Measurements from ENCODE around the gene SLC12A7. TPM values are rescaled to one million over a fixed set of nuclear protein-coding genes. Genes with fewer than 3 reads are reported as not detected.

SLC12A7 gene
- polyA plus RNA-seq, 1 donor (not counting 4 experiments of a cell fraction or from before 2014, with no cell fraction given): 1.5 TPM

GRCh38 chr5:1077491-1078020 is 34.3 kb downstream of the SLC12A7 start:
- no peak for DNase-seq (ENCODE audit: low read depth, low spot score)
- Histone ChIP-seq H2AFZ (ENCODE audit: control insufficient read depth, low read length) (no peak overlapping the region), H3K4me2 (ENCODE audit: control insufficient read depth, extremely low read depth, insufficient read depth, low read depth, low read length) (no peak overlapping the region), H3K79me2 (ENCODE audit: control insufficient read depth, insufficient read depth, low read length) (no peaks in the 10 kb centered on the region), H3K36me3 (ENCODE audit: control insufficient read depth in 2 of 2, extremely low read depth in 1 of 2, insufficient read depth in 2 of 2, low read length in 2 of 2) (no peaks in the 10 kb centered on the region), H3K9me3 (ENCODE audit: control insufficient read depth, low read depth, low read length) (no peaks in the 10 kb centered on the region), H4K20me1 (ENCODE audit: control insufficient read depth, extremely low read depth, insufficient read depth, low read length) (no peaks in the 10 kb centered on the region), H3K4me1 (ENCODE audit: control insufficient read depth, extremely low read depth, insufficient read depth, low read length) (no peaks in the 10 kb centered on the region), H3K27ac (ENCODE audit: control insufficient read depth, insufficient read depth, low read length) (no peak overlapping the region), H3K9me1 (ENCODE audit: control insufficient read depth, extremely low read depth, insufficient read depth, low read length) (no peaks in the 10 kb centered on the region), H3K4me3 (ENCODE audit: control insufficient read depth in 2 of 3, extremely low read depth in 1 of 3, insufficient read depth in 2 of 3, low read depth in 1 of 3, low read length in 3 of 3) (no peak overlapping the region), H3K27me3 (ENCODE audit: control insufficient read depth, extremely low read depth, insufficient read depth, low read length) (no peaks in the 10 kb centered on the region), H3K9ac (ENCODE audit: control insufficient read depth, extremely low read depth, insufficient read depth, low read length) (no peak overlapping the region)
- no peak for TF ChIP-seq CTCF (optimal IDR thresholded peaks at IDR 0.05 in 1 of 3, IDR thresholded peaks at IDR 0.05 in 1 of 3, conservative IDR thresholded peaks at IDR 0.05 in 1 of 3; ENCODE audit: extremely low read depth in 1 of 3, insufficient read depth in 2 of 3, low read length in 3 of 3)
- no peak for TF ChIP-seq EZH2 (IDR thresholded peaks at IDR 0.05; ENCODE audit: low read length)
- FAIRE-seq: no peak
- dilution Hi-C loops (cut with MboI; ENCODE audit: extremely low pct_ligation_motif_present, low sequenced_read_pairs): no loop called here

GRCh38 chr5:1077026-1077425 is 34.8 kb downstream of the SLC12A7 start:
- Histone ChIP-seq H4K20me1 (ENCODE audit: control insufficient read depth, extremely low read depth, insufficient read depth, low read length) (no peaks in the 10 kb centered on the region), H2AFZ (ENCODE audit: control insufficient read depth, low read length) (no peak overlapping the region), H3K9me1 (ENCODE audit: control insufficient read depth, extremely low read depth, insufficient read depth, low read length) (no peaks in the 10 kb centered on the region), H3K36me3 (ENCODE audit: control insufficient read depth in 2 of 2, extremely low read depth in 1 of 2, insufficient read depth in 2 of 2, low read length in 2 of 2) (no peaks in the 10 kb centered on the region), H3K4me3 (ENCODE audit: control insufficient read depth in 2 of 3, extremely low read depth in 1 of 3, insufficient read depth in 2 of 3, low read depth in 1 of 3, low read length in 3 of 3) (no peak overlapping the region), H3K9me3 (ENCODE audit: control insufficient read depth, low read depth, low read length) (no peaks in the 10 kb centered on the region), H3K27me3 (ENCODE audit: control insufficient read depth, extremely low read depth, insufficient read depth, low read length) (no peaks in the 10 kb centered on the region), H3K9ac (ENCODE audit: control insufficient read depth, extremely low read depth, insufficient read depth, low read length) (no peak overlapping the region), H3K4me1 (ENCODE audit: control insufficient read depth, extremely low read depth, insufficient read depth, low read length) (no peaks in the 10 kb centered on the region), H3K27ac (ENCODE audit: control insufficient read depth, insufficient read depth, low read length) (no peak overlapping the region), H3K4me2 (ENCODE audit: control insufficient read depth, extremely low read depth, insufficient read depth, low read depth, low read length) (no peak overlapping the region), H3K79me2 (ENCODE audit: control insufficient read depth, insufficient read depth, low read length) (no peaks in the 10 kb centered on the region)
- FAIRE-seq (no peak), DNase-seq (ENCODE audit: low read depth, low spot score) (no peak)
- dilution Hi-C loops (cut with MboI; ENCODE audit: extremely low pct_ligation_motif_present, low sequenced_read_pairs): no loop called here
- TF ChIP-seq CTCF (optimal IDR thresholded peaks at IDR 0.05 in 1 of 3, IDR thresholded peaks at IDR 0.05 in 1 of 3, conservative IDR thresholded peaks at IDR 0.05 in 1 of 3; ENCODE audit: extremely low read depth in 1 of 3, insufficient read depth in 2 of 3, low read length in 3 of 3): no peak
- TF ChIP-seq EZH2 (IDR thresholded peaks at IDR 0.05; ENCODE audit: low read length): no peak

Data from keratinocyte (primary cell).